Stimulated activated CD4-positive, alpha-beta T cell treated with anti-CD3 and anti-CD28 coated beads, Interleukin-15, amount 100 ng/mL, for 1 hour (primary cell): ENCODE results near the gene CDYL.
"Not testable (repeated sequence)": the region's sequence is repeated elsewhere in the genome, so short reads cannot be mapped to it uniquely, and the experiment has no call there.

ENCODE experiments used
- DNase-seq, 2 donors: peaks; one replicate each; pipeline ENCODE4 v3.0.0-alpha.2; 2020; ENCODE audit warnings: low read depth in 1 of 2, low spot score in 1 of 2

CDYL gene

GRCh38 chr6:4840169-4840568, 64.0 kb downstream of the CDYL start:
- DNase-seq = no peak

GRCh38 chr6:4844108-4844507, 67.9 kb downstream of the CDYL start:
- DNase-seq = no peak

- DNase-seq = no peak
Observed at GRCh38 chr6:4846387-4846786, 70.2 kb downstream of the CDYL start.

GRCh38 chr6:4848382-4849068, 72.3 kb downstream of the CDYL start:
- DNase-seq = no peak

- no peak for DNase-seq
Observed at GRCh38 chr6:4849226-4850022, 73.2 kb downstream of the CDYL start.

GRCh38 chr6:4851035-4851434, 74.8 kb downstream of the CDYL start:
- DNase-seq = no peak

GRCh38 chr6:4852186-4852585, 76.0 kb downstream of the CDYL start:
- not testable (repeated sequence) for DNase-seq

- no peak for DNase-seq
Observed at GRCh38 chr6:4852938-4853337, 76.7 kb downstream of the CDYL start.

GRCh38 chr6:4853349-4853748, 77.1 kb downstream of the CDYL start:
- DNase-seq = no peak

GRCh38 chr6:4853782-4854511, 77.7 kb downstream of the CDYL start:
- DNase-seq = no peak

GRCh38 chr6:4856785-4857184, 80.6 kb downstream of the CDYL start:
- no peak for DNase-seq

GRCh38 chr6:4858194-4859015, 82.2 kb downstream of the CDYL start:
- DNase-seq = no peak

- no peak for DNase-seq
Observed at GRCh38 chr6:4860387-4860786, 84.2 kb downstream of the CDYL start.

GRCh38 chr6:4861564-4861963, 85.4 kb downstream of the CDYL start:
- no peak for DNase-seq

- no peak for DNase-seq
Observed at GRCh38 chr6:4864519-4864918, 88.3 kb downstream of the CDYL start.

- not testable (repeated sequence) for DNase-seq
Observed at GRCh38 chr6:4865006-4865405, 88.8 kb downstream of the CDYL start.

GRCh38 chr6:4870821-4871494, 94.8 kb downstream of the CDYL start:
- no peak for DNase-seq

GRCh38 chr6:4871825-4872224, 95.6 kb downstream of the CDYL start:
- no peak for DNase-seq

GRCh38 chr6:4872841-4873240, 96.6 kb downstream of the CDYL start:
- DNase-seq = no peak

GRCh38 chr6:4873928-4874327, 97.7 kb downstream of the CDYL start:
- no peak for DNase-seq
